GM23338 (cell line): Measurements from ENCODE around the gene NINJ2. TPM values are rescaled to one million over a fixed set of nuclear protein-coding genes. Genes with fewer than 3 reads are reported as not detected.

Experiments used
- ATAC-seq: fragments of 200-7000 bp; cut with Tn5 transposase; 3 replicates; pipeline ENCODE4 v1.9.1; 2020
- DNase-seq: peaks from one replicate; pipeline ENCODE4 v3.0.0-alpha.2; 2015; ENCODE audit warnings: low spot score
- H2AFZ ChIP-seq: fragments of 200-600 bp; sonication (generic); 2 replicates; pipeline ENCODE4 v1.8.0; 2016; ENCODE audit warnings: antibody characterized with exemption, mild to moderate bottlenecking, moderate library complexity
- H3F3A ChIP-seq: fragments of 200-600 bp; sonication (generic); replicated peaks from 2 replicates; pipeline ENCODE4 v1.8.0; 2017; ENCODE audit warnings: antibody characterized with exemption, mixed run types, low read depth
- H3K27ac ChIP-seq: fragments of 200-600 bp; sonication (generic); 2 replicates; pipeline ENCODE4 v1.6.1; 2016; ENCODE audit warnings: low read depth
- H3K27me3 ChIP-seq: fragments of 200-600 bp; sonication (generic); 2 replicates; pipeline ENCODE4 v1.8.0; 2016; ENCODE audit warnings: mild to moderate bottlenecking, mixed run types, moderate library complexity; ENCODE audit not compliant: insufficient read depth
- H3K36me3 ChIP-seq: fragments of 200-600 bp; sonication (generic); 2 replicates; pipeline ENCODE4 v1.8.0; 2016; ENCODE audit warnings: mild to moderate bottlenecking; ENCODE audit not compliant: insufficient read depth
- H3K4me1 ChIP-seq: fragments of 200-600 bp; sonication (generic); 2 replicates; pipeline ENCODE4 v1.8.0; 2016; ENCODE audit warnings: mild to moderate bottlenecking, moderate library complexity; ENCODE audit not compliant: insufficient read depth
- H3K4me2 ChIP-seq: fragments of 200-600 bp; sonication (generic); 2 replicates; pipeline ENCODE4 v1.7.1; 2017; ENCODE audit warnings: mixed run types
- H3K4me3 ChIP-seq: fragments of 200-600 bp; sonication (generic); 2 replicates; pipeline ENCODE4 v1.6.1; 2016; ENCODE audit warnings: mixed run types
- H3K79me2 ChIP-seq: fragments of 200-600 bp; sonication (generic); replicated peaks from 2 replicates; pipeline ENCODE4 v1.8.0; 2017; ENCODE audit warnings: mild to moderate bottlenecking; ENCODE audit not compliant: insufficient read depth
- H3K9me2 ChIP-seq: fragments of 200-600 bp; sonication (generic); 2 replicates; pipeline ENCODE4 v1.8.0; 2017; ENCODE audit not compliant: insufficient read depth
- H4K20me1 ChIP-seq: fragments of 200-600 bp; sonication (generic); replicated peaks from 2 replicates; pipeline ENCODE4 v1.8.0; 2017; ENCODE audit warnings: mild to moderate bottlenecking; ENCODE audit not compliant: insufficient read depth
- H3K27ac Mint-ChIP-seq: 2 replicates; pipeline ENCODE4 v1.8.0; 2020; ENCODE audit warnings: inconsistent platforms, mild to moderate bottlenecking, moderate library complexity, mixed read lengths
- H3K27me3 Mint-ChIP-seq: 3 replicates; pipeline ENCODE4 v1.8.0; 2022; ENCODE audit warnings: low read depth, mild to moderate bottlenecking, moderate library complexity, mixed read lengths, inconsistent platforms; ENCODE audit not compliant: insufficient read depth, poor library complexity
- H3K36me3 Mint-ChIP-seq: 3 replicates; pipeline ENCODE4 v1.8.0; 2021; ENCODE audit warnings: low read depth, mild to moderate bottlenecking, inconsistent platforms, moderate library complexity, mixed read lengths
- H3K4me1 Mint-ChIP-seq: 3 replicates; pipeline ENCODE4 v1.8.0; 2020; ENCODE audit warnings: mild to moderate bottlenecking, inconsistent platforms, mixed read lengths
- H3K4me3 Mint-ChIP-seq: 3 replicates; pipeline ENCODE4 v1.8.0; 2021; ENCODE audit warnings: moderate library complexity, mild to moderate bottlenecking, inconsistent platforms, mixed read lengths
- H3K9me3 Mint-ChIP-seq: 3 replicates; pipeline ENCODE4 v1.8.0; 2020; ENCODE audit warnings: moderate library complexity, mild to moderate bottlenecking, inconsistent platforms, mixed read lengths
- CREB1 ChIP-seq: fragments of 250-450 bp; sonication (Bioruptor Pico); IDR thresholded peaks from 2 replicates; pipeline ENCODE4 v1.5.0; 2020; ENCODE audit warnings: low read depth, mild to moderate bottlenecking, moderate library complexity
- CTCF ChIP-seq, 2 experiments: fragments of 200-600 bp in 1 of 2; sonication (generic) in 1 of 2; conservative IDR thresholded peaks; 2 replicates each; pipeline versions ENCODE4 v1.5.1 to v1.6.1; 2016 to 2017; ENCODE audit warnings: antibody characterized with exemption in 2 of 2, low read depth in 2 of 2, mild to moderate bottlenecking in 2 of 2, moderate library complexity in 1 of 2
- ETS1 ChIP-seq: IDR thresholded peaks from 2 replicates; pipeline ENCODE4 v1.6.1; 2016; ENCODE audit warnings: antibody characterized with exemption
- EZH2 ChIP-seq: fragments of 200-600 bp; sonication (generic); IDR thresholded peaks from one replicate; pipeline ENCODE4 v1.8.0; 2017; ENCODE audit warnings: antibody characterized with exemption, mild to moderate bottlenecking, low read depth; ENCODE audit not compliant: unreplicated experiment
- EZH2phosphoT487 ChIP-seq: fragments of 200-600 bp; sonication (generic); IDR thresholded peaks from one replicate; pipeline ENCODE4 v1.8.1; 2018; ENCODE audit warnings: antibody characterized with exemption; ENCODE audit not compliant: unreplicated experiment
- JUNB ChIP-seq: IDR thresholded peaks from one replicate; pipeline ENCODE4 v1.6.1; 2016; ENCODE audit warnings: antibody characterized with exemption; ENCODE audit not compliant: unreplicated experiment
- NANOG ChIP-seq: IDR thresholded peaks from 2 replicates; pipeline ENCODE4 v1.6.1; 2016; ENCODE audit warnings: antibody characterized with exemption, borderline replicate concordance
- POLR2AphosphoS5 ChIP-seq: IDR thresholded peaks from 2 replicates; pipeline ENCODE4 v1.6.1; 2016; ENCODE audit warnings: antibody characterized with exemption, low read depth
- REST ChIP-seq: IDR thresholded peaks from one replicate; pipeline ENCODE4 v1.6.1; 2018; ENCODE audit warnings: antibody characterized with exemption; ENCODE audit not compliant: unreplicated experiment
- STAT1 ChIP-seq: IDR thresholded peaks from one replicate; pipeline ENCODE4 v1.6.1; 2016; ENCODE audit warnings: antibody characterized with exemption; ENCODE audit not compliant: unreplicated experiment
- ZNF114 ChIP-seq: fragments of 250-450 bp; sonication (Bioruptor Pico); IDR thresholded peaks from 2 replicates; pipeline ENCODE4 v1.5.0; 2020; ENCODE audit warnings: mild to moderate bottlenecking, moderate library complexity
- ZNF331 ChIP-seq: fragments of 250-450 bp; sonication (Bioruptor Pico); IDR thresholded peaks from 2 replicates; pipeline ENCODE4 v1.5.0; 2020; ENCODE audit warnings: low read depth, mild to moderate bottlenecking, moderate library complexity
- polyA plus RNA-seq: library from polyadenylated mRNA; unstranded; fragments of >200 nt; fragmentation: Nextera tagmentation; extraction: Ambion mirVana; gene quantifications from 2 replicates; pipeline ENCODE4 v1.2.1, GENCODE V29; 2016
- total RNA-seq: library from RNA; depleted of rRNA; stranded (reverse); fragments of >200 nt; shearing (Covaris generic); gene quantifications from 2 replicates; pipeline ENCODE4 v1.2.3, GENCODE V29; 2014
- TF ChIP-seq, protein P1 (sequence below): fragments of 250-450 bp; sonication (Bioruptor Pico); IDR thresholded peaks from 2 replicates; pipeline ENCODE4 v1.5.0; 2020; ENCODE audit warnings: mild to moderate bottlenecking, moderate library complexity

Gene NINJ2
- total and polyA plus RNA-seq, 2 experiments from 2014 or later, result 0.94 to 2.6 TPM

- no peaks in the 10 kb centered on the region for H4K20me1 ChIP-seq
- no peaks in the 10 kb centered on the region; the same call in 2 of the 3 replicates for H3K9me3 Mint-ChIP-seq
- H3K4me2 ChIP-seq, result no peak overlapping the region
- peaks cover 18% of the 10 kb centered on the region for H3K27me3 Mint-ChIP-seq
- no peaks in the 10 kb centered on the region for H3K36me3 ChIP-seq
- no peak for TF ChIP-seq POLR2AphosphoS5
- TF ChIP-seq ZNF114 (CRISPR knock-in tag), result no peak
- TF ChIP-seq EZH2, result no peak
- TF ChIP-seq EZH2phosphoT487, result no peak
- no peak for TF ChIP-seq CREB1 (CRISPR knock-in tag)
- TF ChIP-seq CTCF (conservative IDR thresholded peaks at IDR 0.05; ENCODE audit: low read depth in 2 of 2), result no peak
- no peak for TF ChIP-seq NANOG
- no peak for TF ChIP-seq ZNF331 (CRISPR knock-in tag)
- TF ChIP-seq JUNB, result no peak
- no peak for TF ChIP-seq STAT1
- TF ChIP-seq REST, result no peak
- TF ChIP-seq ETS1, result no peak
- TF ChIP-seq, protein P1, sequence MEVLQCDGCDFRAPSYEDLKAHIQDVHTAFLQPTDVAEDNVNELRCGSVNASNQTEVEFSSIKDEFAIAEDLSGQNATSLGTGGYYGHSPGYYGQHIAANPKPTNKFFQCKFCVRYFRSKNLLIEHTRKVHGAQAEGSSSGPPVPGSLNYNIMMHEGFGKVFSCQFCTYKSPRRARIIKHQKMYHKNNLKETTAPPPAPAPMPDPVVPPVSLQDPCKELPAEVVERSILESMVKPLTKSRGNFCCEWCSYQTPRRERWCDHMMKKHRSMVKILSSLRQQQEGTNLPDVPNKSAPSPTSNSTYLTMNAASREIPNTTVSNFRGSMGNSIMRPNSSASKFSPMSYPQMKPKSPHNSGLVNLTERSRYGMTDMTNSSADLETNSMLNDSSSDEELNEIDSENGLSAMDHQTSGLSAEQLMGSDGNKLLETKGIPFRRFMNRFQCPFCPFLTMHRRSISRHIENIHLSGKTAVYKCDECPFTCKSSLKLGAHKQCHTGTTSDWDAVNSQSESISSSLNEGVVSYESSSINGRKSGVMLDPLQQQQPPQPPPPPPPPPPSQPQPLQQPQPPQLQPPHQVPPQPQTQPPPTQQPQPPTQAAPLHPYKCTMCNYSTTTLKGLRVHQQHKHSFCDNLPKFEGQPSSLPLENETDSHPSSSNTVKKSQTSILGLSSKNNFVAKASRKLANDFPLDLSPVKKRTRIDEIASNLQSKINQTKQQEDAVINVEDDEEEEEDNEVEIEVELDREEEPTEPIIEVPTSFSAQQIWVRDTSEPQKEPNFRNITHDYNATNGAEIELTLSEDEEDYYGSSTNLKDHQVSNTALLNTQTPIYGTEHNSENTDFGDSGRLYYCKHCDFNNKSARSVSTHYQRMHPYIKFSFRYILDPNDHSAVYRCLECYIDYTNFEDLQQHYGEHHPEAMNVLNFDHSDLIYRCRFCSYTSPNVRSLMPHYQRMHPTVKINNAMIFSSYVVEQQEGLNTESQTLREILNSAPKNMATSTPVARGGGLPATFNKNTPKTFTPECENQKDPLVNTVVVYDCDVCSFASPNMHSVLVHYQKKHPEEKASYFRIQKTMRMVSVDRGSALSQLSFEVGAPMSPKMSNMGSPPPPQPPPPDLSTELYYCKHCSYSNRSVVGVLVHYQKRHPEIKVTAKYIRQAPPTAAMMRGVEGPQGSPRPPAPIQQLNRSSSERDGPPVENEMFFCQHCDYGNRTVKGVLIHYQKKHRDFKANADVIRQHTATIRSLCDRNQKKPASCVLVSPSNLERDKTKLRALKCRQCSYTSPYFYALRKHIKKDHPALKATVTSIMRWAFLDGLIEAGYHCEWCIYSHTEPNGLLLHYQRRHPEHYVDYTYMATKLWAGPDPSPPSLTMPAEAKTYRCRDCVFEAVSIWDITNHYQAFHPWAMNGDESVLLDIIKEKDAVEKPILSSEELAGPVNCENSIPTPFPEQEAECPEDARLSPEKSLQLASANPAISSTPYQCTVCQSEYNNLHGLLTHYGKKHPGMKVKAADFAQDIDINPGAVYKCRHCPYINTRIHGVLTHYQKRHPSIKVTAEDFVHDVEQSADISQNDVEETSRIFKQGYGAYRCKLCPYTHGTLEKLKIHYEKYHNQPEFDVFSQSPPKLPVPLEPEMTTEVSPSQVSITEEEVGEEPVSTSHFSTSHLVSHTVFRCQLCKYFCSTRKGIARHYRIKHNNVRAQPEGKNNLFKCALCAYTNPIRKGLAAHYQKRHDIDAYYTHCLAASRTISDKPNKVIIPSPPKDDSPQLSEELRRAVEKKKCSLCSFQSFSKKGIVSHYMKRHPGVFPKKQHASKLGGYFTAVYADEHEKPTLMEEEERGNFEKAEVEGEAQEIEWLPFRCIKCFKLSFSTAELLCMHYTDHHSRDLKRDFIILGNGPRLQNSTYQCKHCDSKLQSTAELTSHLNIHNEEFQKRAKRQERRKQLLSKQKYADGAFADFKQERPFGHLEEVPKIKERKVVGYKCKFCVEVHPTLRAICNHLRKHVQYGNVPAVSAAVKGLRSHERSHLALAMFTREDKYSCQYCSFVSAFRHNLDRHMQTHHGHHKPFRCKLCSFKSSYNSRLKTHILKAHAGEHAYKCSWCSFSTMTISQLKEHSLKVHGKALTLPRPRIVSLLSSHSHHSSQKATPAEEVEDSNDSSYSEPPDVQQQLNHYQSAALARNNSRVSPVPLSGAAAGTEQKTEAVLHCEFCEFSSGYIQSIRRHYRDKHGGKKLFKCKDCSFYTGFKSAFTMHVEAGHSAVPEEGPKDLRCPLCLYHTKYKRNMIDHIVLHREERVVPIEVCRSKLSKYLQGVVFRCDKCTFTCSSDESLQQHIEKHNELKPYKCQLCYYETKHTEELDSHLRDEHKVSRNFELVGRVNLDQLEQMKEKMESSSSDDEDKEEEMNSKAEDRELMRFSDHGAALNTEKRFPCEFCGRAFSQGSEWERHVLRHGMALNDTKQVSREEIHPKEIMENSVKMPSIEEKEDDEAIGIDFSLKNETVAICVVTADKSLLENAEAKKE, result no peak
- H3F3A ChIP-seq, result peaks cover 15% of the 10 kb centered on the region
- DNase-seq (no peak), ATAC-seq (no peak)
- H3K27ac Mint-ChIP-seq, result no peak overlapping the region
- H3K27ac ChIP-seq, result no peak overlapping the region
- H3K27me3 ChIP-seq, result no peaks in the 10 kb centered on the region
- H3K79me2 ChIP-seq, result no peaks in the 10 kb centered on the region
- no peak overlapping the region for H3K4me3 Mint-ChIP-seq
- no peak overlapping the region for H3K4me3 ChIP-seq
- H2AFZ ChIP-seq, result no peak overlapping the region
- no peaks in the 10 kb centered on the region for H3K9me2 ChIP-seq
- H3K4me1 ChIP-seq, result peaks cover 35% of the 10 kb centered on the region
- H3K36me3 Mint-ChIP-seq, result no peaks in the 10 kb centered on the region
- peaks cover 49% of the 10 kb centered on the region for H3K4me1 Mint-ChIP-seq
These were observed 36.0 kb downstream of the NINJ2 start for GRCh38 chr12:627285-627684.
